PFSK-1 (cell line): ENCODE results near the gene ZNF544. TPM values are rescaled to one million over a fixed set of nuclear protein-coding genes. Genes with fewer than 3 reads are reported as not detected.

Source experiments
- FOXP2 ChIP-seq: optimal IDR thresholded peaks from 2 replicates; pipeline ENCODE3; 2011; ENCODE audit warnings: borderline replicate concordance, control low read depth, inconsistent platforms; ENCODE audit not compliant: insufficient read depth; ENCODE audit errors: extremely low read length, extremely low read depth
- POLR2AphosphoS5 ChIP-seq: IDR thresholded peaks from 2 replicates; pipeline ENCODE4 v1.6.1; 2012; ENCODE audit warnings: low read depth, mild to moderate bottlenecking, control low read depth, low read length, moderate library complexity
- SIN3A ChIP-seq: IDR thresholded peaks from 2 replicates; pipeline ENCODE4 v1.6.1; 2012; ENCODE audit warnings: mild to moderate bottlenecking, low read length, moderate library complexity, borderline replicate concordance; ENCODE audit not compliant: insufficient read depth
- TAF1 ChIP-seq: IDR thresholded peaks from 2 replicates; pipeline ENCODE4 v1.6.1; 2012; ENCODE audit warnings: low read length, control low read depth, borderline replicate concordance; ENCODE audit not compliant: insufficient read depth
- polyA plus RNA-seq: library from polyadenylated mRNA; unstranded; fragments of >200 nt; gene quantifications from one replicate; pipeline ENCODE4 v1.2.1, GENCODE V29; 2012; ENCODE audit warnings: low read depth, missing spikeins; ENCODE audit not compliant: insufficient read length
- TF ChIP-seq, protein P1 (sequence below), 2 experiments: IDR thresholded peaks; 2 replicates each; pipeline versions ENCODE4 v1.6.1 to v1.8.0; 2011 to 2012; ENCODE audit warnings: low read depth in 2 of 2, low read length in 2 of 2, control low read depth in 1 of 2, inconsistent platforms in 1 of 2, mild to moderate bottlenecking in 1 of 2, moderate library complexity in 1 of 2; ENCODE audit not compliant: insufficient read depth in 1 of 2

Gene ZNF544
- polyA plus RNA-seq: 24.8 TPM

DNA sequence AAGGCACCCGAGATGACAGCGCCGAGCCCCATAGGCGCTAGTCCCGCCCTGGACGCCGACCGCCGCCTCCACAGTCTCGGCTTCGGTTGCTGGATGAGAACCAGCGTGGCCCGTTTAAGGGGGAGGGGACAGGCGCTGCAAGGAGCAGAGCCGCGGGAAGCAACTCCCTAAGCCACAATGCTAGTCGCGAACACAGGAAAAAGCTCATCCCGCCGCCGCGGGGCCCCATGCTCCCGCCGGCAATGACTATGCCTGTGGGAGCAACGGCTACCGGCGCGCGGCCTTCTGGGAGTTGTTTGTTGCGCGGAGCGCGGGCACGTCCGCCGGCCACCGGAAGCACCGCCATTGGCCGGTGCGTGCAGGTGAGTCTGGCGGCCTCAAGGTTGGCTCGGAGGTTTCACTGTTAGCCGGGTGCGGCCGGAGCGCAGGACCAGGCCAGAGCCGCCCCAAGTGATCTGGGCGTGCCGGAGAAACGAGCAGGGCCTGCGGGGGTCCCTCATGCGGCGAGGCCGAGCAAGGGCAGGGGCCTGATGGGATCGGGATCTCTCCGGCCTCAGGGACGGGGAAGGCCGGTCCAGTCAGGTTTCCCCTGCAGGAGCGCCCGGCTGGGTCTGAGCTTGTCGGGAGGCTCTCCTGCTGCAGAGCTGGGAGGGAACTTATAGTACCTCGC is at the start of gene ZNF544:
Gene ZNF544, plus strand, starts transcription at position 330 of the 670 bp plus-strand sequence. CDS start 15,110 bp downstream, outside the sequence.
- peak; percentile 85; the same call in 1 of the 2 replicates for TF ChIP-seq POLR2AphosphoS5
- TF ChIP-seq SIN3A: no peak
- TF ChIP-seq TAF1: 0 out of 2 replicates have a peak, but pooled peaks have one; percentile 57
- TF ChIP-seq FOXP2: peak; percentile 92
- TF ChIP-seq, protein P1, sequence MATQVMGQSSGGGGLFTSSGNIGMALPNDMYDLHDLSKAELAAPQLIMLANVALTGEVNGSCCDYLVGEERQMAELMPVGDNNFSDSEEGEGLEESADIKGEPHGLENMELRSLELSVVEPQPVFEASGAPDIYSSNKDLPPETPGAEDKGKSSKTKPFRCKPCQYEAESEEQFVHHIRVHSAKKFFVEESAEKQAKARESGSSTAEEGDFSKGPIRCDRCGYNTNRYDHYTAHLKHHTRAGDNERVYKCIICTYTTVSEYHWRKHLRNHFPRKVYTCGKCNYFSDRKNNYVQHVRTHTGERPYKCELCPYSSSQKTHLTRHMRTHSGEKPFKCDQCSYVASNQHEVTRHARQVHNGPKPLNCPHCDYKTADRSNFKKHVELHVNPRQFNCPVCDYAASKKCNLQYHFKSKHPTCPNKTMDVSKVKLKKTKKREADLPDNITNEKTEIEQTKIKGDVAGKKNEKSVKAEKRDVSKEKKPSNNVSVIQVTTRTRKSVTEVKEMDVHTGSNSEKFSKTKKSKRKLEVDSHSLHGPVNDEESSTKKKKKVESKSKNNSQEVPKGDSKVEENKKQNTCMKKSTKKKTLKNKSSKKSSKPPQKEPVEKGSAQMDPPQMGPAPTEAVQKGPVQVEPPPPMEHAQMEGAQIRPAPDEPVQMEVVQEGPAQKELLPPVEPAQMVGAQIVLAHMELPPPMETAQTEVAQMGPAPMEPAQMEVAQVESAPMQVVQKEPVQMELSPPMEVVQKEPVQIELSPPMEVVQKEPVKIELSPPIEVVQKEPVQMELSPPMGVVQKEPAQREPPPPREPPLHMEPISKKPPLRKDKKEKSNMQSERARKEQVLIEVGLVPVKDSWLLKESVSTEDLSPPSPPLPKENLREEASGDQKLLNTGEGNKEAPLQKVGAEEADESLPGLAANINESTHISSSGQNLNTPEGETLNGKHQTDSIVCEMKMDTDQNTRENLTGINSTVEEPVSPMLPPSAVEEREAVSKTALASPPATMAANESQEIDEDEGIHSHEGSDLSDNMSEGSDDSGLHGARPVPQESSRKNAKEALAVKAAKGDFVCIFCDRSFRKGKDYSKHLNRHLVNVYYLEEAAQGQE (IDR thresholded peaks at IDR 0.05; ENCODE audit: insufficient read depth in 1 of 2, low read depth in 2 of 2, low read length in 2 of 2): peak in 1 of 2 experiments; percentile 46; a peak in 1 of 4 replicates

DNA sequence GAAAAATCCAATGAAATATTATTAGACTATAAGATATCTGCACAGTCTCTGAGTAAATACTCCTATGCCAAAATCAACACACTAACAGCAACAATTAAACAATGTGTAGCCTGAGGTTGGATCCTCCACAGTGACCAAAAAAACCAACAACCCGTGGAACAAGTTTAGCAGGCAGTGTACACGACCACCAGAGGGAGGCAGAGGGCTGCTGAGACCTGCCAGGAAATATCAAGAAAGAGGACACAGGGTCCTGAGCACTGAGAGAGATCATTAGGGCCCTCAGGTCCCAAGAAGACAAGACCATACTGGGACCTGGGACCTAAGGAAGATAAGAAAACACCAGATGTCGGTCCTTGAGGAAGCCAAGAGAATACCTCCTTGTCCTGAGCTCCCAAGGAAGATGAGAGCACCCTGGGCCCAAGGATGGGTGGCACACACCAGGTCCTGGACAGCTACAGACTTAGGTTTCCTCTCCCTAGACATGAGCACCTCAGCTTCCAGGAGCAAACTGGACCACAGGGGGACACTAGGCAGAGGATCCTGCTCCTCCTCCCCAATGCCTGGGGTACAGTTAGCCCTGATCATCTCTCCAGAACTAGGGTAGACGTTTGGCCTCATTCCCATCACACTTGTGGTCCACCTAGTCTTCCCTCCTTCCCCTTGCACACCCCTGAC is 46.7 kb upstream of the ZNF544 start:
- TF ChIP-seq SIN3A (no peak), TAF1 (no peak), FOXP2 (no peak), POLR2AphosphoS5 (no peak)
- TF ChIP-seq, protein P1 (IDR thresholded peaks at IDR 0.05; ENCODE audit: insufficient read depth in 1 of 2, low read depth in 2 of 2, low read length in 2 of 2): no peak

DNA sequence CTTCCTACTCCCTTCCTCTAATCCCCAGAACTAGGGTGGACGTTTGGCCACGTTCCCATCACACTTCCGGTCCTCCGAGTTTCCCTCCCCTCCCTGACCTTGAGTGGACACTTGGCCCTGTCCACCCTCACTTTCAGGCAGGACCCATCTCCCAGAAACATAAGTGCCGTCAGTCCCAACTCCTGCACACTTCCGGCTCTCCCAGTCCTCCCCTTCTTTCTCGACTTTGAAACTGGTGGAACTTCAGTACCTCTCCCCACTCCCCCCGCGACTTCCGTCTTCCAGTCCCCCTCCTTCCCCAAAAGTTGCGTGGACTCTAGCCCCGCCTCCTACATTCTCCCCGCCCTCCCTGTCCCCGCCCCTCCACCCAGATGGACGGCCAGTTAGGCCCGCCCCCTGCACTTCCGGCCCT is 46.1 kb upstream of the ZNF544 start:
- no peak for TF ChIP-seq POLR2AphosphoS5
- no peak for TF ChIP-seq FOXP2
- TF ChIP-seq TAF1: no peak
- TF ChIP-seq SIN3A: no peak
- TF ChIP-seq, protein P1 (IDR thresholded peaks at IDR 0.05; ENCODE audit: insufficient read depth in 1 of 2, low read depth in 2 of 2, low read length in 2 of 2): no peak

DNA sequence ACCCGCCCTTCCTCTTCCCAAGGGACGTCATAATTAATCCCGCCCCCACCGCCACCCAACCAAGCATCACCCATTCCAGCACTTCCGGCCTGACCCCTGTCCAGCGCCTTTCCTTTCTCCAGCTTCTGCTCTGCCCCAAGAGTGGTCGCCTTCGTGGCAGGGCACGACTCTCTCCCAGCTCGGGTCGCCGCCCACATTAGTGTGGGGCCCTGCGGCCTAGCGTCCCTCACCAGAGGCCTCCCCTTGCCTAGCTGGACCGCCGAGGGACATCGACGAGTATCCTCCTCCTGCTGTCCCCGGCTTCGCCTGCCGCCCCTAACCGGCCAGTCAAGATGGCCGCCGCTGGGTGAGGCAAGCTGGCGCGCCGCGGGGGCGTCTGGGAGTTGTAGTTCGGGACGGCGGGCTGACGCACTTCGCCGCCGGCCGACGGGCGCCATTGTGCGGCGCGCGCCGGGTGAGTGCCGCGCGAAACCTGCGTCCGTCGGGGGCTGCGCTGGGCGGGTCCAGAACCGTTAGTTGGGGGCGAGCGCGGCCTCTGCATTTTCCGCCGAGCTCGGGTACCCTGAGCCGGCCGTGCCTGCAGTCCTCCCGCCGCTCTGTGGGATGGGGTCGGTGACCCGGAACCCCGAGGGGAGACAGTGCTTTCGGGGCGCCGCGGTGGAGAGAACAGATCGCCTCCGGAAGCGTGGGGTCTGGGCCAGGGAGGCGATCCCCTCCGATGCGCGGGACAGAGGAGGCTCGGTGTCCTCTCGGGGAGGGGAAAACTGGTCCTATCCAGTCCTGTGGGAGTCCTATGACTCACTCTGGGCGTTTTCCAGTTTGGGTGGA is 45.5 kb upstream of the ZNF544 start, which contains the start of gene ZNF274:
Gene ZNF274, plus strand, starts transcription at position 73 of the 828 bp plus-strand sequence. CDS start 905 bp downstream, outside the sequence.
- TF ChIP-seq SIN3A: 0 out of 2 replicates have a peak, but pooled peaks have one; percentile 34
- TF ChIP-seq, protein P1 (IDR thresholded peaks at IDR 0.05; ENCODE audit: insufficient read depth in 1 of 2, low read depth in 2 of 2, low read length in 2 of 2): no peak
- TF ChIP-seq FOXP2: peak; percentile 97
- peak; percentile 36; the same call in 1 of the 2 replicates for TF ChIP-seq POLR2AphosphoS5
- TF ChIP-seq TAF1: no peak
